Panc1 (cell line): Measurements from ENCODE around the gene MAOB. TPM values are rescaled to one million over a fixed set of nuclear protein-coding genes. Genes with fewer than 3 reads are reported as not detected.

Experiments used
- ATAC-seq: fragments of 200-7000 bp; cut with Tn5 transposase; 2 replicates; pipeline ENCODE4 v1.9.1; 2020; ENCODE audit warnings: mild to moderate bottlenecking, moderate library complexity
- BruUV-seq: library from RNA; stranded (reverse); fragments of 400-500 nt; replicated peaks from 2 replicates; lab custom pipeline; 2021; lab: Mats Ljungman, UMichigan
- CTCF ChIA-PET: fragments of 300-600 bp; sonication (Branson Sonifier 250); formaldehyde crosslinking; loops from one replicate; lab custom pipeline; 2022; ENCODE audit warnings: antibody characterized with exemption; lab: Charles Lee
- POLR2A ChIA-PET: fragments of 300-600 bp; sonication (Branson Sonifier 250); formaldehyde crosslinking; loops from one replicate; lab custom pipeline; 2022; ENCODE audit warnings: antibody characterized with exemption; lab: Charles Lee
- DNase-seq: peaks from one replicate; pipeline ENCODE4 v3.0.0-alpha.2; 2010; ENCODE audit warnings: low read depth, low spot score
- H3K27ac ChIP-seq: 2 replicates; pipeline ENCODE4 v1.5.1; 2011; ENCODE audit warnings: mild to moderate bottlenecking, low read length, inconsistent platforms
- H3K27me3 ChIP-seq: fragments of 200-500 bp; sonication (Bioruptor generic); 2 replicates; pipeline ENCODE4 v1.6.0; 2014; ENCODE audit warnings: low read length, inconsistent platforms; ENCODE audit not compliant: control insufficient read depth, insufficient read depth
- H3K36me3 ChIP-seq: fragments of 200-500 bp; sonication (Bioruptor generic); 2 replicates; pipeline ENCODE4 v1.5.1; 2014; ENCODE audit warnings: inconsistent platforms, mild to moderate bottlenecking, low read length, moderate library complexity; ENCODE audit not compliant: control insufficient read depth, insufficient read depth
- H3K4me1 ChIP-seq: 2 replicates; pipeline ENCODE4 v1.5.1; 2011; ENCODE audit warnings: inconsistent platforms, mild to moderate bottlenecking, low read length, moderate library complexity; ENCODE audit not compliant: control insufficient read depth, insufficient read depth
- H3K4me3 ChIP-seq, 2 experiments: 2 replicates each; pipeline ENCODE4 v1.5.1; 2011 to 2012; ENCODE audit warnings: low read depth in 2 of 2, low read length in 2 of 2, mild to moderate bottlenecking in 2 of 2, inconsistent platforms in 1 of 2, moderate library complexity in 1 of 2
- H3K9me3 ChIP-seq: fragments of 200-500 bp; sonication (Bioruptor generic); 2 replicates; pipeline ENCODE4 v1.5.1; 2014; ENCODE audit warnings: low read depth, mild to moderate bottlenecking, inconsistent platforms, low read length, moderate library complexity; ENCODE audit not compliant: control insufficient read depth, insufficient read depth
- POLR2AphosphoS5 ChIP-seq: IDR thresholded peaks from 2 replicates; pipeline ENCODE4 v1.6.1; 2012; ENCODE audit warnings: mild to moderate bottlenecking, low read depth, low read length, moderate library complexity
- SIN3A ChIP-seq: IDR thresholded peaks from 2 replicates; pipeline ENCODE4 v1.6.1; 2012; ENCODE audit warnings: low read depth, mild to moderate bottlenecking, low read length, moderate library complexity, borderline replicate concordance; ENCODE audit not compliant: insufficient read depth
- TCF7L2 ChIP-seq: IDR thresholded peaks from 2 replicates; pipeline ENCODE4 v1.6.1; 2011; ENCODE audit warnings: mild to moderate bottlenecking, low read depth, low read length, inconsistent platforms
- in situ Hi-C: cut with HindIII; loops from 2 replicates; pipeline ENCODE4 v1.10.0; 2016; ENCODE audit warnings: low sequenced_read_pairs, low pct_unique_long_range_greater_than_20kb
- intact Hi-C: fragments of 100-400 bp; cut with micrococcal nuclease; formaldehyde crosslinking; loops from one replicate; pipeline ENCODE4 v1.10.0; 2022; ENCODE audit not compliant: unreplicated experiment
- total RNA-seq: library from RNA; stranded (reverse); gene quantifications from one replicate; pipeline ENCODE4 v1.2.1, GENCODE V29; 2021; ENCODE audit not compliant: unreplicated experiment
- TF ChIP-seq, protein P1 (sequence below), 2 experiments: IDR thresholded peaks; 2 replicates each; pipeline ENCODE4 v1.6.1; 2011 to 2012; ENCODE audit warnings: low read depth in 2 of 2, control low read depth in 1 of 2, low read length in 1 of 2, mild to moderate bottlenecking in 1 of 2, moderate library complexity in 1 of 2; ENCODE audit not compliant: insufficient read depth in 1 of 2
- TF ChIP-seq, protein P2 (sequence below): fragments of 450-650 bp; IDR thresholded peaks from 2 replicates; pipeline ENCODE4 v1.5.1; 2017; ENCODE audit warnings: mild to moderate bottlenecking

Gene MAOB
- total RNA-seq, 1 experiment from 2014 or later = not detected

DNA sequence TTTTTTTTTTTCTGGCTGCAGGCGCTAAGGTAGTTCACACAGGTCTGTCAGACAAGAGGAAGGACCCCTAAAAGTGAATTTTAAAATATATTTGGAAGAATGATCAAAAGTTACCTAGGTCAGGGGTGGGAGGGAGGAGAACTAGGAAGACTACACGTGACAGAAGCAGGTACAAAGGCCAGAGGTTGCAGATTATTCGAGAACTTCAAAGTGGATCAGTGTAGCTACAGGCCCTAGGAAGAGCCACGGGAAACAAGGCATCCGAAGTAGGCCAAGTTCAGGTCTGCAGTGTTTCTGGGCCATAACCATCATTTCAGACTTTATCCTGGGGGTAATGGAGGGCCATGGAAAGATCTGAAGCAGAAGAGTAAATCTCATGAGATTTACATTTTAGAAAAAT, 16.5 kb downstream of the MAOB start:
- no peak overlapping the region for H3K27ac ChIP-seq
- no TSS peak for BruUV-seq
- no peaks in the 10 kb centered on the region for H3K9me3 ChIP-seq
- ATAC-seq = no peak
- H3K36me3 ChIP-seq = no peaks in the 10 kb centered on the region
- ChIA-PET CTCF (no interaction called here), POLR2A (no interaction called here)
- H3K4me3 ChIP-seq = no peak overlapping the region
- no peaks in the 10 kb centered on the region for H3K27me3 ChIP-seq
- no peaks in the 10 kb centered on the region for H3K4me1 ChIP-seq
- in situ Hi-C loops (no loop called here), intact Hi-C loops (no loop called here)
- DNase-seq = no peak
- no peak for TF ChIP-seq POLR2AphosphoS5
- TF ChIP-seq, protein P1, sequence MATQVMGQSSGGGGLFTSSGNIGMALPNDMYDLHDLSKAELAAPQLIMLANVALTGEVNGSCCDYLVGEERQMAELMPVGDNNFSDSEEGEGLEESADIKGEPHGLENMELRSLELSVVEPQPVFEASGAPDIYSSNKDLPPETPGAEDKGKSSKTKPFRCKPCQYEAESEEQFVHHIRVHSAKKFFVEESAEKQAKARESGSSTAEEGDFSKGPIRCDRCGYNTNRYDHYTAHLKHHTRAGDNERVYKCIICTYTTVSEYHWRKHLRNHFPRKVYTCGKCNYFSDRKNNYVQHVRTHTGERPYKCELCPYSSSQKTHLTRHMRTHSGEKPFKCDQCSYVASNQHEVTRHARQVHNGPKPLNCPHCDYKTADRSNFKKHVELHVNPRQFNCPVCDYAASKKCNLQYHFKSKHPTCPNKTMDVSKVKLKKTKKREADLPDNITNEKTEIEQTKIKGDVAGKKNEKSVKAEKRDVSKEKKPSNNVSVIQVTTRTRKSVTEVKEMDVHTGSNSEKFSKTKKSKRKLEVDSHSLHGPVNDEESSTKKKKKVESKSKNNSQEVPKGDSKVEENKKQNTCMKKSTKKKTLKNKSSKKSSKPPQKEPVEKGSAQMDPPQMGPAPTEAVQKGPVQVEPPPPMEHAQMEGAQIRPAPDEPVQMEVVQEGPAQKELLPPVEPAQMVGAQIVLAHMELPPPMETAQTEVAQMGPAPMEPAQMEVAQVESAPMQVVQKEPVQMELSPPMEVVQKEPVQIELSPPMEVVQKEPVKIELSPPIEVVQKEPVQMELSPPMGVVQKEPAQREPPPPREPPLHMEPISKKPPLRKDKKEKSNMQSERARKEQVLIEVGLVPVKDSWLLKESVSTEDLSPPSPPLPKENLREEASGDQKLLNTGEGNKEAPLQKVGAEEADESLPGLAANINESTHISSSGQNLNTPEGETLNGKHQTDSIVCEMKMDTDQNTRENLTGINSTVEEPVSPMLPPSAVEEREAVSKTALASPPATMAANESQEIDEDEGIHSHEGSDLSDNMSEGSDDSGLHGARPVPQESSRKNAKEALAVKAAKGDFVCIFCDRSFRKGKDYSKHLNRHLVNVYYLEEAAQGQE (IDR thresholded peaks at IDR 0.05; ENCODE audit: insufficient read depth in 1 of 2, low read depth in 2 of 2, low read length in 1 of 2) = no peak
- TF ChIP-seq, protein P2, sequence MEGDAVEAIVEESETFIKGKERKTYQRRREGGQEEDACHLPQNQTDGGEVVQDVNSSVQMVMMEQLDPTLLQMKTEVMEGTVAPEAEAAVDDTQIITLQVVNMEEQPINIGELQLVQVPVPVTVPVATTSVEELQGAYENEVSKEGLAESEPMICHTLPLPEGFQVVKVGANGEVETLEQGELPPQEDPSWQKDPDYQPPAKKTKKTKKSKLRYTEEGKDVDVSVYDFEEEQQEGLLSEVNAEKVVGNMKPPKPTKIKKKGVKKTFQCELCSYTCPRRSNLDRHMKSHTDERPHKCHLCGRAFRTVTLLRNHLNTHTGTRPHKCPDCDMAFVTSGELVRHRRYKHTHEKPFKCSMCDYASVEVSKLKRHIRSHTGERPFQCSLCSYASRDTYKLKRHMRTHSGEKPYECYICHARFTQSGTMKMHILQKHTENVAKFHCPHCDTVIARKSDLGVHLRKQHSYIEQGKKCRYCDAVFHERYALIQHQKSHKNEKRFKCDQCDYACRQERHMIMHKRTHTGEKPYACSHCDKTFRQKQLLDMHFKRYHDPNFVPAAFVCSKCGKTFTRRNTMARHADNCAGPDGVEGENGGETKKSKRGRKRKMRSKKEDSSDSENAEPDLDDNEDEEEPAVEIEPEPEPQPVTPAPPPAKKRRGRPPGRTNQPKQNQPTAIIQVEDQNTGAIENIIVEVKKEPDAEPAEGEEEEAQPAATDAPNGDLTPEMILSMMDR = no peak
- TF ChIP-seq SIN3A = no peak
- no peak for TF ChIP-seq TCF7L2

DNA sequence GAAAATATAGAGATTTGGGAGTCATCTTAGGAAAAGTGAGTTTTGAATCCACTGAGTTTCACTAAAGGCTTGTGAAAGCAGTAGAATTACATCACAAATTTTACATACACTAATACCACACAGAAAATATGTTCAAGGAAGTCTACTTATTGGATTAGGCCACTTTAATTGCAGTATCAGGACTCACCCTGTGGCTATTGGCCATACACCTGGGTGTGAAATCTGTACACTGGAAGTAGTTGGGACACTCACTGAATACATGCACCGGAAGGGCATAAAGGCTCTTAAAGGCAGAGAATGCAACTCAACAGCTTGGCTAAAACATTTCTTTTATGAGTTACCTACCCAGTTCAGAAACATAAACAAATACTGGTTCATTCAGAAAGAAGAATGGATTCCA, 19.8 kb downstream of the MAOB start:
- no peaks in the 10 kb centered on the region for H3K9me3 ChIP-seq
- no peak overlapping the region for H3K4me3 ChIP-seq
- CTCF ChIA-PET = no interaction called here
- no peaks in the 10 kb centered on the region for H3K4me1 ChIP-seq
- intact Hi-C loops (no loop called here), in situ Hi-C loops (no loop called here)
- ATAC-seq (no peak), DNase-seq (no peak)
- POLR2A ChIA-PET = no interaction called here
- BruUV-seq = no TSS peak
- TF ChIP-seq, protein P1 (IDR thresholded peaks at IDR 0.05; ENCODE audit: insufficient read depth in 1 of 2, low read depth in 2 of 2, low read length in 1 of 2) = no peak
- TF ChIP-seq, protein P2 = no peak
- TF ChIP-seq SIN3A (no peak), POLR2AphosphoS5 (no peak), TCF7L2 (no peak)
- H3K27ac ChIP-seq = no peak overlapping the region
- no peaks in the 10 kb centered on the region for H3K36me3 ChIP-seq
- no peaks in the 10 kb centered on the region for H3K27me3 ChIP-seq
